SK-N-SH (cell line): ENCODE results near the gene APBA3. TPM values are rescaled to one million over a fixed set of nuclear protein-coding genes. Genes with fewer than 3 reads are reported as not detected.

Experiments
- CTCF ChIA-PET: fragments of 300-600, 350-600 bp; formaldehyde crosslinking; extraction: SDS; loops from one replicate; lab custom pipeline; 2021; lab: Yijun Ruan, JAX
- POLR2A ChIA-PET: fragments of 350-600 bp; sonication (Branson Sonifier 250); formaldehyde crosslinking; extraction: SDS; loops from one replicate; lab custom pipeline; 2020; ENCODE audit warnings: antibody characterized with exemption, inconsistent platforms; lab: Yijun Ruan, JAX
- DNase-seq: peaks from one replicate; pipeline ENCODE4 v3.0.0; 2012
- H2AFZ ChIP-seq: fragments of 200-600 bp; sonication (generic); 2 replicates; pipeline ENCODE4 v1.8.1; 2016; ENCODE audit warnings: antibody characterized with exemption, mild to moderate bottlenecking, low read depth
- H3F3A ChIP-seq: fragments of 200-600 bp; sonication (generic); replicated peaks from 2 replicates; pipeline ENCODE3; 2016; ENCODE audit warnings: antibody characterized with exemption, mild to moderate bottlenecking; ENCODE audit not compliant: insufficient read depth
- H3K27ac ChIP-seq, 2 experiments: fragments of 200-500 bp in 1 of 2; fragments of 200-600 bp in 1 of 2; sonication (Bioruptor generic) in 1 of 2; sonication (generic), shearing (Covaris generic) in 1 of 2; 2 replicates each; pipeline versions ENCODE4 v1.5.1 to v1.6.1; 2014 to 2016; ENCODE audit warnings: low read depth in 2 of 2, inconsistent platforms in 1 of 2, low read length in 1 of 2, mild to moderate bottlenecking in 1 of 2, mixed read lengths in 1 of 2
- H3K27me3 ChIP-seq: fragments of 200-600 bp; sonication (generic), shearing (Covaris generic); 2 replicates; pipeline ENCODE4 v1.6.1; 2016; ENCODE audit warnings: mixed run types; ENCODE audit not compliant: insufficient read depth
- H3K36me3 ChIP-seq, 2 experiments: fragments of 200-500 bp in 1 of 2; fragments of 200-600 bp in 1 of 2; sonication (Bioruptor generic) in 1 of 2; sonication (generic) in 1 of 2; replicated peaks in 1 of 2; 2 replicates each; pipeline versions ENCODE3 to v1.5.1; 2014 to 2016; ENCODE audit warnings: low read length in 1 of 2, mild to moderate bottlenecking in 1 of 2; ENCODE audit not compliant: insufficient read depth in 2 of 2, control insufficient read depth in 1 of 2
- H3K4me1 ChIP-seq, 2 experiments: fragments of 200-500 bp in 1 of 2; fragments of 200-600 bp in 1 of 2; sonication (Bioruptor generic) in 1 of 2; sonication (generic), shearing (Covaris generic) in 1 of 2; 2 replicates each; pipeline versions ENCODE4 v1.5.1 to v1.6.1; 2014 to 2016; ENCODE audit warnings: low read depth in 1 of 2, low read length in 1 of 2, mixed run types in 1 of 2; ENCODE audit not compliant: insufficient read depth in 2 of 2, control insufficient read depth in 1 of 2
- H3K4me2 ChIP-seq: fragments of 200-600 bp; sonication (generic), shearing (Covaris generic); 2 replicates; pipeline ENCODE4 v1.6.1; 2017; ENCODE audit warnings: mixed run types
- H3K4me3 ChIP-seq, 2 experiments: fragments of 200-500 bp in 1 of 2; fragments of 200-600 bp in 1 of 2; sonication (Bioruptor generic) in 1 of 2; sonication (generic), shearing (Covaris generic) in 1 of 2; 2 replicates each; pipeline versions ENCODE4 v1.5.1 to v1.8.1; 2014 to 2016; ENCODE audit warnings: low read depth in 2 of 2, inconsistent platforms in 1 of 2, low read length in 1 of 2, mild to moderate bottlenecking in 1 of 2, mixed read lengths in 1 of 2, moderate library complexity in 1 of 2
- H3K79me2 ChIP-seq: fragments of 200-600 bp; sonication (generic); 2 replicates; pipeline ENCODE4 v1.8.1; 2017; ENCODE audit warnings: mild to moderate bottlenecking; ENCODE audit not compliant: insufficient read depth
- H3K9ac ChIP-seq: fragments of 200-600 bp; sonication (generic); 2 replicates; pipeline ENCODE4 v1.6.1; 2017; ENCODE audit warnings: mixed run types
- H3K9me2 ChIP-seq: fragments of 200-600 bp; sonication (generic); 2 replicates; pipeline ENCODE4 v1.6.1; 2017; ENCODE audit warnings: mixed run types
- H3K9me3 ChIP-seq: fragments of 200-600 bp; sonication (generic); 2 replicates; pipeline ENCODE4 v1.6.1; 2017; ENCODE audit warnings: mixed run types, mild to moderate bottlenecking, moderate library complexity
- H4K20me1 ChIP-seq: fragments of 200-600 bp; sonication (generic); 2 replicates; pipeline ENCODE4 v1.6.1; 2017; ENCODE audit warnings: mild to moderate bottlenecking, mixed run types; ENCODE audit not compliant: insufficient read depth
- EZH2phosphoT487 ChIP-seq: fragments of 200-600 bp; sonication (generic); IDR thresholded peaks from 2 replicates; pipeline ENCODE4 v1.6.1; 2017; ENCODE audit warnings: low read depth, mixed run types, mild to moderate bottlenecking, antibody characterized with exemption, moderate library complexity, borderline replicate concordance
- FOXJ3 ChIP-seq: sonication (generic); formaldehyde crosslinking; IDR thresholded peaks from 2 replicates; pipeline ENCODE4 v1.5.1; 2020; ENCODE audit warnings: mild to moderate bottlenecking, missing genetic modification reagents
- GABPA ChIP-seq: IDR thresholded peaks from 2 replicates; pipeline ENCODE4 v1.4.0; 2012; ENCODE audit warnings: low read depth, mild to moderate bottlenecking
- JUND ChIP-seq: IDR thresholded peaks from 2 replicates; pipeline ENCODE4 v1.4.0; 2012
- MEF2A ChIP-seq: IDR thresholded peaks from 2 replicates; pipeline ENCODE4 v1.4.0; 2012; ENCODE audit warnings: low read depth, borderline replicate concordance
- NFIC ChIP-seq: IDR thresholded peaks from 2 replicates; pipeline ENCODE4 v1.4.0; 2012; ENCODE audit warnings: borderline replicate concordance
- NRF1 ChIP-seq: IDR thresholded peaks from 2 replicates; pipeline ENCODE4 v1.6.1; 2012; ENCODE audit warnings: low read depth, mild to moderate bottlenecking, low read length
- RCOR1 ChIP-seq: fragments of 150-350 bp; IDR thresholded peaks from 2 replicates; pipeline ENCODE4 v1.6.1; 2017; ENCODE audit warnings: antibody characterized with exemption, low read length
- SIN3A ChIP-seq: IDR thresholded peaks from 2 replicates; pipeline ENCODE4 v1.6.1; 2012; ENCODE audit warnings: low read depth, mild to moderate bottlenecking, low read length, moderate library complexity, borderline replicate concordance
- TAF1 ChIP-seq: IDR thresholded peaks from 2 replicates; pipeline ENCODE4 v1.6.1; 2012; ENCODE audit warnings: low read depth, mild to moderate bottlenecking, low read length, moderate library complexity, borderline replicate concordance
- TCF12 ChIP-seq: IDR thresholded peaks from 2 replicates; pipeline ENCODE4 v1.4.0; 2012
- WGBS: methylation state at CpG from one replicate; pipeline ENCODE4 v1.1.6; 2017; ENCODE audit warnings: low lambda C conversion rate; 5-methylcytosine and 5-hydroxymethylcytosine counted together
- polyA plus RNA-seq, 3 experiments: library from polyadenylated mRNA; depleted of rRNA; stranded (reverse); fragments of >200 nt; gene quantifications; 2 replicates each; pipeline ENCODE4 v1.2.3, GENCODE V29; 2012
- TF ChIP-seq, protein P1 (sequence below): IDR thresholded peaks from 2 replicates; pipeline ENCODE4 v1.4.0; 2012; ENCODE audit warnings: low read depth, borderline replicate concordance
- TF ChIP-seq, protein P2 (sequence below): IDR thresholded peaks from 2 replicates; pipeline ENCODE4 v1.4.0; 2012; ENCODE audit warnings: low read depth, borderline replicate concordance

The APBA3 gene
- polyA plus RNA-seq, 1 of the 3 experiments (the other 2 are of a cell fraction), result 10.6 TPM

DNA sequence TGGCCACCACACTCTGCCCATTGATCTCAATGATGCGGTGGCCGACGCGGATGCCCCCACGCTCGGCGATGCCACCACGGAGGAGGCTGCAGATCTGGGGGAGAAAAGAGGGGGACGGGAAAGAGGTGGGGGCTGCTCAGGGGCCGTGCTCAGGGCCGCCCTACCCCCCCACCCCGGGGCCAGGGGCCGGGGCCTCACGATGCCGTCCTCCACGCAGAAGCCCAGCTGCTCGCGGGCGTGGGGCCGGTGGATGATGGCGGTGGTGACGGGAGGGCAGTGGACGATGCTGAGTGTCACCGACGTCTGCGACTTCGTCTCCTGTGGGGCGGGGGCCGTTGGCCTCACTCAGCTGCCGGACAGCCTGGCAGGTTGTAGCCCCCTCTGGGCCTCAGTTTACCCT lies 10.3 kb downstream of the APBA3 start:
- Histone ChIP-seq H3K4me2 (no peak overlapping the region), H3K9ac (no peak overlapping the region), H3K79me2 (no peaks in the 10 kb centered on the region), H3K9me3 (no peaks in the 10 kb centered on the region), H2AFZ (no peak overlapping the region), H3K27ac (no peak overlapping the region), H4K20me1 (no peaks in the 10 kb centered on the region), H3F3A (no peaks in the 10 kb centered on the region), H3K4me1 (no peaks in the 10 kb centered on the region), H3K27me3 (no peaks in the 10 kb centered on the region), H3K4me3 (no peak overlapping the region), H3K36me3 (peaks cover 5 to 12% of the 10 kb centered on the region in 2 experiments), H3K9me2 (no peaks in the 10 kb centered on the region)
- no peak for TF ChIP-seq NFIC
- TF ChIP-seq FOXJ3 (CRISPR knock-in tag), result no peak
- TF ChIP-seq SIN3A, result no peak
- TF ChIP-seq TAF1, result no peak
- TF ChIP-seq NRF1, result no peak
- DNase-seq, result no peak
- WGBS, result over 99% methylated on average over 21 of the region's 30 CpGs
- CTCF ChIA-PET, result interaction anchor here (0.7 to 3.4 kb wide), 3 partner anchors 10 to 204 kb away, joined by 3 to 13 read pairs (median 3); partner anchors contain the start of genes APBA3 and MRPL54
- POLR2A ChIA-PET, result no interaction called here

DNA sequence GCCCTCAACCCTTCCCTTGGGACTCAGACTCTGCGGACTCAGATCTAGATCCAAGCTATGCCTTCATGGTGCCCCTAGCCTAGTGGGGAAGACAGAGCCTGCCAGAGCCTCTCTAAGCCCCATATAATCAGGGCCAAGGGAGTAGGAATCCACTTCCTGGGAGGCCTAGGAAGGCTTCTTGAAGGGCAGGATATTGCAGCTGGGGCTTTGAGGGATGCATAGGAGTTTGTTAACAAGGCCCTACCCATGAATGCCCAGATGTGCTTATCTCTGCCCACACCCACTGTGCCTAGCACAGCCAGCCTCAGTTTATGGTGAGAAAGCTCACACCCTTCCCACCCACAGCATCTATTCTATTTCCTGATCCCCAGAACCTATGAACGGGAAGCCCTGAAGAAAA lies 11.3 kb downstream of the APBA3 start:
- DNase-seq, result no peak
- ChIA-PET POLR2A (interaction anchor here (1.3 kb wide), 1 partner anchor 12 kb away, joined by 4 read pairs; the partner anchor contains the start of gene MRPL54), CTCF (interaction anchor here (3.4 kb wide), 1 partner anchor 11 kb away, joined by 13 read pairs; the partner anchor contains the start of genes APBA3 and MRPL54)
- no peak overlapping the region for H3K4me2 ChIP-seq
- TF ChIP-seq RCOR1 (no peak), GABPA (no peak), FOXJ3 (CRISPR knock-in tag) (no peak), JUND (no peak), MEF2A (no peak), TCF12 (no peak), EZH2phosphoT487 (no peak)
- TF ChIP-seq, protein P1, sequence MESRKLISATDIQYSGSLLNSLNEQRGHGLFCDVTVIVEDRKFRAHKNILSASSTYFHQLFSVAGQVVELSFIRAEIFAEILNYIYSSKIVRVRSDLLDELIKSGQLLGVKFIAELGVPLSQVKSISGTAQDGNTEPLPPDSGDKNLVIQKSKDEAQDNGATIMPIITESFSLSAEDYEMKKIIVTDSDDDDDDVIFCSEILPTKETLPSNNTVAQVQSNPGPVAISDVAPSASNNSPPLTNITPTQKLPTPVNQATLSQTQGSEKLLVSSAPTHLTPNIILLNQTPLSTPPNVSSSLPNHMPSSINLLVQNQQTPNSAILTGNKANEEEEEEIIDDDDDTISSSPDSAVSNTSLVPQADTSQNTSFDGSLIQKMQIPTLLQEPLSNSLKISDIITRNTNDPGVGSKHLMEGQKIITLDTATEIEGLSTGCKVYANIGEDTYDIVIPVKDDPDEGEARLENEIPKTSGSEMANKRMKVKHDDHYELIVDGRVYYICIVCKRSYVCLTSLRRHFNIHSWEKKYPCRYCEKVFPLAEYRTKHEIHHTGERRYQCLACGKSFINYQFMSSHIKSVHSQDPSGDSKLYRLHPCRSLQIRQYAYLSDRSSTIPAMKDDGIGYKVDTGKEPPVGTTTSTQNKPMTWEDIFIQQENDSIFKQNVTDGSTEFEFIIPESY, result no peak
- TF ChIP-seq, protein P2, sequence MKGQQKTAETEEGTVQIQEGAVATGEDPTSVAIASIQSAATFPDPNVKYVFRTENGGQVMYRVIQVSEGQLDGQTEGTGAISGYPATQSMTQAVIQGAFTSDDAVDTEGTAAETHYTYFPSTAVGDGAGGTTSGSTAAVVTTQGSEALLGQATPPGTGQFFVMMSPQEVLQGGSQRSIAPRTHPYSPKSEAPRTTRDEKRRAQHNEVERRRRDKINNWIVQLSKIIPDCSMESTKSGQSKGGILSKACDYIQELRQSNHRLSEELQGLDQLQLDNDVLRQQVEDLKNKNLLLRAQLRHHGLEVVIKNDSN, result no peak
- no peak overlapping the region for H3K4me3 ChIP-seq
- H3K27ac ChIP-seq, result no peak overlapping the region
- no peaks in the 10 kb centered on the region for H4K20me1 ChIP-seq
- H3K36me3 ChIP-seq, result peaks cover 5 to 12% of the 10 kb centered on the region in 2 experiments
- WGBS, result 100% methylated on average over 2 of the region's 2 CpGs
- H2AFZ ChIP-seq, result no peak overlapping the region
- no peaks in the 10 kb centered on the region for H3F3A ChIP-seq
- H3K9me2 ChIP-seq, result no peaks in the 10 kb centered on the region
- no peaks in the 10 kb centered on the region for H3K79me2 ChIP-seq
- no peak overlapping the region for H3K9ac ChIP-seq
- no peaks in the 10 kb centered on the region for H3K4me1 ChIP-seq
- H3K9me3 ChIP-seq, result no peaks in the 10 kb centered on the region
- no peaks in the 10 kb centered on the region for H3K27me3 ChIP-seq
